GM12891 (cell line): Measurements from ENCODE around the gene KCNMB4.

ENCODE experiments used
- POLR2A ChIP-seq: IDR thresholded peaks from 2 replicates; pipeline ENCODE4 v1.6.1; 2011; ENCODE audit warnings: low read depth, low read length, control low read depth
- POLR2AphosphoS5 ChIP-seq: IDR thresholded peaks from 2 replicates; pipeline ENCODE4 v1.6.1; 2011; ENCODE audit warnings: low read depth, low read length, control low read depth
- POU2F2 ChIP-seq: IDR thresholded peaks from 2 replicates; pipeline ENCODE4 v1.6.1; 2011; ENCODE audit warnings: low read depth, mild to moderate bottlenecking, control low read depth, low read length, moderate library complexity
- TAF1 ChIP-seq: IDR thresholded peaks from 2 replicates; pipeline ENCODE4 v1.6.1; 2011; ENCODE audit warnings: low read depth, low read length, control low read depth

- TF ChIP-seq POLR2A (no peak), TAF1 (no peak), POLR2AphosphoS5 (no peak), POU2F2 (no peak)
Measured at GRCh38 chr12:70338531-70338930, 27.6 kb upstream of the KCNMB4 start.
